ENCODE data around the gene ADH5. TPM values are rescaled to one million over a fixed set of nuclear protein-coding genes. Genes with fewer than 3 reads are reported as not detected.

Gene ADH5
- total RNA-seq, 2 donors from 2014 or later, result 67.4 to 76.3 TPM

- no peak for DNase-seq (ENCODE audit: low spot score)
- H3K36me3 ChIP-seq, result peaks cover 66% of the 10 kb centered on the region
- H3K27ac ChIP-seq, result no peak overlapping the region
- no peak for TF ChIP-seq CTCF (IDR thresholded peaks at IDR 0.05)
- H3K4me1 ChIP-seq, result no peaks in the 10 kb centered on the region
- no peak overlapping the region for H3K4me3 ChIP-seq
- H3K9me3 ChIP-seq, result no peaks in the 10 kb centered on the region
- no peaks in the 10 kb centered on the region for H3K27me3 ChIP-seq
These were observed 8.8 kb downstream of the ADH5 start for GRCh38 chr4:99079625-99080295.

DNA sequence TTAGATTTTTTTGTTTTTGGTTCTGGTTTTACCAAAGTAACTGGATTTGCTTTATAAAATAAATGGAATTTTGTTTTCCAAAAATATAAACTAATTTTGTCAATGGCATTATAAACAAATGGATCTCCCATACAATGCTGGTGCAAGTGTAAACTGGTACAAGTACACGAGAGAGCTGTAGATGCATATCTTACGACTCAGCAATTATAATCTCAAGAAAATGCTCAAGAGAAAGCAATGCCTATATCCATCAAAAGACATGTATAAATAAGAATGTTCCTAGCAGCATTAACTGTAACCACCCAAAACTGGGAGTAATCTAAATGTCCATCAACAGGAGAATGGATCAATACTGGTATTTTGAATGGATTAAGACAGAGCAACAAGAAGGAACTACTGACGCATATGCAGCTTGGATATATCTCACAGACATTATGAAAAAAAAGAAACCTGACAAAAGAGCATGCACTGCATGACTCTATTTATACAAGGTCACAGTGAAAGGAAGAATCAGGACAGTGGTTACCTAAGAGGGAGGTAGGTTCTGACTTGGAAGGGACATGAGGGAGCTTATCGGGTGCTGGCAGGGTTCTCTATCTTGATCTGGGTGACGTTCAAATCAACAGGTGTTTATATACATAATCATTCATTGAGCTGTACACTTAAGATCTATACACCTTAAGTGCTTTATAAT is 9.5 kb downstream of the ADH5 start:
- Histone ChIP-seq H3K36me3 (peaks cover 69% of the 10 kb centered on the region), H3K9me3 (no peaks in the 10 kb centered on the region), H3K27ac (no peak overlapping the region), H3K4me3 (no peak overlapping the region), H3K4me1 (no peaks in the 10 kb centered on the region), H3K27me3 (no peaks in the 10 kb centered on the region)
- DNase-seq (ENCODE audit: low spot score), result no peak
- no peak for TF ChIP-seq CTCF (IDR thresholded peaks at IDR 0.05)

DNA sequence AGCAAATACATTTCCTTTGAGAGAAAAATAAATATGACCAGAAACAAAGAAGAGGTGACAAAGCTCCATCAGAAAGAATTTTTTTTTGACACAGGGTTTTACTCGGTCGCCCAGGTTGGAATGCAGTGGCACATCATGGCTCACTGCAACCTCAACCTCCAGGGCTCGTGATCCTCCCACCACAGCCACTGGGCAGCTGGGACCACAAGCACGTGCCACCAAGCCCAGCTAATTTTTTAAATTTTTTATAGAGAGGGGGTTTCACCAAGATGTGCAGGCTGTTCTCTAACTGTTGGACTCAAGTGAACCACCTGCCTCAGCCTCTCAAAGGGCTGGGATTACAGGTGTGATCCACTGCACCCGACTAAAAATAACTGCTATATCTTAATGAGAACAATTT is 10.3 kb downstream of the ADH5 start:
- Histone ChIP-seq H3K36me3 (peaks cover 70% of the 10 kb centered on the region), H3K4me3 (no peak overlapping the region), H3K4me1 (no peaks in the 10 kb centered on the region), H3K9me3 (no peaks in the 10 kb centered on the region), H3K27ac (no peak overlapping the region), H3K27me3 (no peaks in the 10 kb centered on the region)
- TF ChIP-seq CTCF (IDR thresholded peaks at IDR 0.05), result no peak
- DNase-seq (ENCODE audit: low spot score), result no peak

DNA sequence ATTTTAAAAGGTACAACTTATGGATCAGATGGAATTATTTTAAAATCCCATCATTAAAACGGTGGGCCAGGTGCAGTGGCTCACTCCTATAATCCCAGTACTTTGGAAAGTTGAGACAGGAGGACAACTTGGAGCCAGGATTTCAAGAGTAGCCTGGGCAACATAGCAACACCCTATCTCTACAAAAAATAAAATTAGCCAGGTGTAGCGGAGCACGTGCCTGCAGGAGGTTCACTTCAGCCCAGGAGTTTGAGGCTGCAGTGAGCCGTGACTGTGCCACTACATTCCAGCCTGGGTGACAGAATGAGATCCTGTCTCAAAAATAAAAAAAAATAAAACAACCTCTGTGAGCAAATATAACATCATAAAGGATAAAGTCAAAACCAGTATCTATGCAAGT is 11.4 kb downstream of the ADH5 start:
- no peak for DNase-seq (ENCODE audit: low spot score)
- Histone ChIP-seq H3K27ac (no peak overlapping the region), H3K27me3 (no peaks in the 10 kb centered on the region), H3K4me3 (no peak overlapping the region), H3K9me3 (no peaks in the 10 kb centered on the region), H3K36me3 (peaks cover 70% of the 10 kb centered on the region), H3K4me1 (no peaks in the 10 kb centered on the region)
- TF ChIP-seq CTCF (IDR thresholded peaks at IDR 0.05), result no peak

- no peak for DNase-seq (ENCODE audit: low spot score)
These were observed 12.2 kb downstream of the ADH5 start for GRCh38 chr4:99076292-99076976.

More at GRCh38 chr4:99076292-99076976, 12.2 kb downstream of the ADH5 start:
- H3K36me3 ChIP-seq, result peaks cover 70% of the 10 kb centered on the region
- H3K9me3 ChIP-seq, result no peaks in the 10 kb centered on the region
- no peak for TF ChIP-seq CTCF (IDR thresholded peaks at IDR 0.05)
- no peaks in the 10 kb centered on the region for H3K27me3 ChIP-seq
- no peak overlapping the region for H3K4me3 ChIP-seq
- H3K27ac ChIP-seq, result no peak overlapping the region
- no peaks in the 10 kb centered on the region for H3K4me1 ChIP-seq

Data from right atrium auricular region (tissue), 2 donors.